ENCODE data around the gene AOC1. TPM values are rescaled to one million over a fixed set of nuclear protein-coding genes. Genes with fewer than 3 reads are reported as not detected.

The AOC1 gene
- total and polyA plus RNA-seq, 4 donors, result 0.20 to 0.78 (median 0.27) TPM; not detected in 1

DNA sequence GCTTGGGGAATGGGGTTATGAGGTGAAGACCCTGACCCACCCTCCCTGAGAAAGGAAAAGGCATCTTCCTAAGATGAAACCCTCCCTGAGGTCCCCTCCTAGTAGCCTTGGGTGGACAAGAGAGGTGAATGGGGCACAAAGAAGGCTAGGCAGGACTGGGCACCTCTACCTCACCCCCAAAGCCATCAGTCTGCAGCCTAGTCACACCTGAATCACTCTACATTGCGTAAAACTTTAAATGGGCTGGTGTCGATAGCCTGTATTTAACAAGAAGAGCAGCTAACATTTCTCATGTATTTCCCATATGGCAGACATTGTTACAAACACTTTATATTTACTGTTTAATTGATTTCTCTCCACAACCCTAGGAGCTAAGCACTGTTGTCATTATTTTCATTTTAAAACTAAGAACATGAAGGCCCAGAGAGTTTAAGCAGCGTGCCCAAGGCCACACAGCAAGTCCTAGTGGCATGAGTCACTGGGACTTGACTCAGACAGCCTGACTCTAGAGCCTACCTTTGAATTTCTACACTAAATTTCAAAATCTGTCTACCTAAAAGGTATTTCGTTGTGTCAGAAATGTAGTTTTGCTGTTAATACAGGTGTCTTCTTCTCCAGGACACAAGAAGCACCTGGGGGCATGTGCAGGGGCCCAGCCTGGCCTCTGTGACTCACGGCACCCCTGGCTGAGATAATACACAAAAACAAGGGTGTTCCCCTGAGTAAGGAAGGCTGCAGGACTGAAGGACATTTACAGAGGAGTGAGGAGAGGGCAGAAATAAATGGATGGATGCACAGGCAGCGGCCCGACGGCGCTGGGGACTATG is 3.4 kb downstream of the AOC1 start:
- WGBS (ENCODE audit: insufficient coverage), result 90% methylated on average over 8 of the region's 9 CpGs
- Histone ChIP-seq H3K27ac (ENCODE audit: low read depth, low read length) (no peak overlapping the region), H3K4me1 (ENCODE audit: control insufficient read depth, insufficient read depth, low read length) (peaks cover 11% of the 10 kb centered on the region), H3K4me3 (ENCODE audit: low read depth, low read length) (no peak overlapping the region), H3K36me3 (ENCODE audit: control insufficient read depth, insufficient read depth, low read length) (peaks cover 4% of the 10 kb centered on the region), H3K9me3 (ENCODE audit: control insufficient read depth, insufficient read depth, low read length) (no peaks in the 10 kb centered on the region), H3K27me3 (ENCODE audit: control insufficient read depth, insufficient read depth, low read length) (no peaks in the 10 kb centered on the region)
- DNase-seq (ENCODE audit: low read depth in 4 of 6, low spot score in 6 of 6), result no peak

DNA sequence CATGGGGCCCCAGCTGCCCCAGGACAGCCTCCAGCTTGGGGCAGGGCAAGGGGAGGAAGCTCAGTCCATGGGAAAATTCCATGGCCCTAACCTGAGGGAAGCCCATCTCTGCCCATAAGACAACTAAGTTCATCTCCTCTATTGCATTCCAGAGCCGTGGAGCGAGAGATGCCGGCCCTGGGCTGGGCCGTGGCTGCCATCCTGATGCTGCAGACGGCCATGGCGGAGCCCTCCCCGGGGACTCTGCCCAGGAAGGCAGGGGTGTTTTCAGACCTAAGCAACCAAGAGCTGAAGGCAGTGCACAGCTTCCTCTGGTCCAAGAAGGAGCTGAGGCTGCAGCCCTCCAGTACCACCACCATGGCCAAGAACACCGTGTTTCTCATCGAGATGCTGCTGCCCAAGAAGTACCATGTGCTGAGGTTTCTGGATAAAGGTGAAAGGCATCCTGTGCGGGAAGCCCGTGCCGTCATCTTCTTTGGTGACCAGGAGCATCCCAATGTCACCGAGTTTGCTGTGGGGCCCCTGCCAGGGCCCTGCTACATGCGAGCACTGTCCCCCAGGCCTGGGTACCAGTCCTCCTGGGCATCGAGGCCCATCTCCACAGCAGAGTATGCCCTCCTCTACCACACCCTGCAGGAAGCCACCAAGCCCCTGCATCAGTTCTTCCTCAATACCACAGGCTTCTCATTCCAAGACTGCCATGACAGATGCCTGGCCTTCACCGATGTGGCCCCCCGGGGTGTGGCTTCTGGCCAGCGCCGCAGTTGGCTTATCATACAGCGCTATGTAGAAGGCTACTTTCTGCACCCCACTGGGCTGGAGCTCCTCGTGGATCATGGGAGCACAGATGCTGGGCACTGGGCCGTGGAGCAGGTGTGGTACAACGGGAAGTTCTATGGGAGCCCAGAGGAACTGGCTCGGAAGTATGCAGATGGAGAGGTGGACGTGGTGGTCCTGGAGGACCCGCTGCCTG is 4.3 kb downstream of the AOC1 start:
- DNase-seq (ENCODE audit: low read depth in 4 of 6, low spot score in 6 of 6), result no peak
- no peak overlapping the region for H3K27ac ChIP-seq (ENCODE audit: low read depth, low read length)
- peaks cover 11% of the 10 kb centered on the region for H3K4me1 ChIP-seq (ENCODE audit: control insufficient read depth, insufficient read depth, low read length)
- H3K27me3 ChIP-seq (ENCODE audit: control insufficient read depth, insufficient read depth, low read length), result no peaks in the 10 kb centered on the region
- H3K4me3 ChIP-seq (ENCODE audit: low read depth, low read length), result no peak overlapping the region
- 88% methylated on average over 26 of the region's 26 CpGs for WGBS (ENCODE audit: insufficient coverage)
- no peaks in the 10 kb centered on the region for H3K9me3 ChIP-seq (ENCODE audit: control insufficient read depth, insufficient read depth, low read length)
- peaks cover 4% of the 10 kb centered on the region for H3K36me3 ChIP-seq (ENCODE audit: control insufficient read depth, insufficient read depth, low read length)

DNA sequence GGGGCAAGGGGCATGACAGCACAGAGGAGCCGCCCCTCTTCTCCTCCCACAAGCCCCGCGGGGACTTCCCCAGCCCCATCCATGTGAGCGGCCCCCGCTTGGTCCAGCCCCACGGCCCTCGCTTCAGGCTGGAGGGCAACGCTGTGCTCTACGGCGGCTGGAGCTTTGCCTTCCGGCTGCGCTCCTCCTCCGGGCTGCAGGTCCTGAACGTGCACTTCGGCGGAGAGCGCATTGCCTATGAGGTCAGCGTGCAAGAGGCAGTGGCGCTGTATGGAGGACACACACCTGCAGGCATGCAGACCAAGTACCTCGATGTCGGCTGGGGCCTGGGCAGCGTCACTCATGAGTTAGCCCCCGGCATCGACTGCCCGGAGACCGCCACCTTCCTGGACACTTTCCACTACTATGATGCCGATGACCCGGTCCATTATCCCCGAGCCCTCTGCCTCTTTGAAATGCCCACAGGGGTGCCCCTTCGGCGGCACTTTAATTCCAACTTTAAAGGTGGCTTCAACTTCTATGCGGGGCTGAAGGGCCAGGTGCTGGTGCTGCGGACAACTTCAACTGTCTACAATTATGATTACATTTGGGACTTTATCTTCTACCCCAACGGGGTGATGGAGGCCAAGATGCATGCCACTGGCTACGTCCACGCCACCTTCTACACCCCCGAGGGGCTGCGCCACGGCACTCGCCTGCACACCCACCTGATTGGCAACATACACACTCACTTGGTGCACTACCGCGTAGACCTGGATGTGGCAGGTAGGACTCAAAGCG is 5.1 kb downstream of the AOC1 start:
- no peak for DNase-seq (ENCODE audit: low read depth in 4 of 6, low spot score in 6 of 6)
- Histone ChIP-seq H3K27me3 (ENCODE audit: control insufficient read depth, insufficient read depth, low read length) (no peaks in the 10 kb centered on the region), H3K27ac (ENCODE audit: low read depth, low read length) (no peak overlapping the region), H3K9me3 (ENCODE audit: control insufficient read depth, insufficient read depth, low read length) (no peaks in the 10 kb centered on the region), H3K4me1 (ENCODE audit: control insufficient read depth, insufficient read depth, low read length) (peaks cover 11% of the 10 kb centered on the region), H3K36me3 (ENCODE audit: control insufficient read depth, insufficient read depth, low read length) (peaks cover 4% of the 10 kb centered on the region), H3K4me3 (ENCODE audit: low read depth, low read length) (no peak overlapping the region)
- WGBS (ENCODE audit: insufficient coverage), result 96% methylated on average over 34 of the region's 43 CpGs

DNA sequence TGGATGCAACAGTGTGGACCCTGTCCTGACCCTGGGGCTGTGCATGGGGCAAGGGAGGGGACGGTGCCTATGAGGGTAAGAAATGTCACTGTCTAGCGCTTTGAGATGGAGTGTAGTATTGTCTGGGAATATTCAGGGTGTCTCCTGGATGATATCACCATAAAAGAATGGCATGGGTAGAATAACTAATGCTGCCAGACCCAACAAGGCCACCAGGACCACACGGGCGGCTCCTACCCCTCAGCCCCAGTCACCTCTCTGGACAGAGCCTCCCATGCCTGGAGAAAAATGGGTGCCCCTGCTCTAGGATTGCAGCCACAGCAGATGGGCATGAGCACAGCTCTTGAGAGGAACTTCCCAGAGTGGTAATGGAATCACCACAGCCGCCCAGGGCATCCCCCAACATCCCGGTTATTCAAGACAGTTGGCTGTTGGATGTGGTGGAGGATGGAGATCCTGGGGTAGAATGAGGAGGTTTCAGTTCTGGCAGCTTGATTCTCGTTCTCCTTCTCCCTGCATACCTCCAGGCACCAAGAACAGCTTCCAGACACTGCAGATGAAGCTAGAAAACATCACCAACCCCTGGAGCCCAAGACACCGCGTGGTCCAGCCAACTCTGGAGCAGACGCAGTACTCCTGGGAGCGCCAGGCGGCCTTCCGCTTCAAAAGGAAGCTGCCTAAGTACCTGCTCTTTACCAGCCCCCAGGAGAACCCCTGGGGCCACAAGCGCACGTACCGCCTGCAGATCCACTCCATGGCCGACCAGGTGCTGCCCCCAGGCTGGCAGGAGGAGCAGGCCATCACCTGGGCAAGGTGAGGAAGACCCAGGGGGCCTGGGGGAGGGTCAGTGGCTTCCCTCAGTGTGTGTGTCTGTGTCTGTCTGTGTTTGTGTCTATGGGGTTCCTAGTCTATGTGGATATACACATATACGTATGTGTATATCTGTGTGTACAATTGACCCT is 6.2 kb downstream of the AOC1 start:
- H3K9me3 ChIP-seq (ENCODE audit: control insufficient read depth, insufficient read depth, low read length), result no peaks in the 10 kb centered on the region
- 89% methylated on average over 13 of the region's 18 CpGs for WGBS (ENCODE audit: insufficient coverage)
- no peak overlapping the region for H3K4me3 ChIP-seq (ENCODE audit: low read depth, low read length)

DNA sequence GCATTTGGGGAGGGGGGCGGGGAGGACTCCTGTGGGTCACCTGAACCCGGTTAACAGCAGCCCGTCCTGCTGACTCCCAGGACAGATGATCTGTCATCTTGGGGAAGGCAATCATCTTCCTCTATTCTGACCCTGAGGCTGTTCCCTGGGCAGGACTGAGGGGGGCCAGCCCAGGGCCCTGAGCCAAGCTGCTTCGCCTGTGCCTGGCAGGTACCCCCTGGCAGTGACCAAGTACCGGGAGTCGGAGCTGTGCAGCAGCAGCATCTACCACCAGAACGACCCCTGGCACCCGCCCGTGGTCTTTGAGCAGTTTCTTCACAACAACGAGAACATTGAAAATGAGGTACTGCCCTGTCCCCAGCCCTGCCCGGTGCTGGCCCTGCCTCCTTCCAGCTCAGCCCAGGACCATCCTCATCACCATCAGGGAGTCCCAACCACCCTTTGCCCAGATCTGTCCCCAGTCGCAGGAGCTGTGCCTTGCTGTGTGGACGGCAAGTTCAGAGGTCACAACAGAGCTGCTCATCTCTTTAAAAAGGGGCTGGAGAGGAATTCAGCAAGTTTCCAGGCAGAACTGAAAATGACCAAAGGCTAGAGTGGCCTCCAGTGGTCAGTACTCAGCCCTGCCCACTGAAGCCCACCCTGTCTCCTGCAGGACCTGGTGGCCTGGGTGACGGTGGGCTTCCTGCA is 8.1 kb downstream of the AOC1 start:
- no peak overlapping the region for H3K27ac ChIP-seq (ENCODE audit: low read depth, low read length)
- H3K27me3 ChIP-seq (ENCODE audit: control insufficient read depth, insufficient read depth, low read length), result no peaks in the 10 kb centered on the region
- H3K4me3 ChIP-seq (ENCODE audit: low read depth, low read length), result no peak overlapping the region
- H3K4me1 ChIP-seq (ENCODE audit: control insufficient read depth, insufficient read depth, low read length), result peaks cover 5% of the 10 kb centered on the region
- no peaks in the 10 kb centered on the region for H3K9me3 ChIP-seq (ENCODE audit: control insufficient read depth, insufficient read depth, low read length)
- WGBS (ENCODE audit: insufficient coverage), result 68% methylated on average over 14 of the region's 14 CpGs
- DNase-seq (ENCODE audit: low read depth in 4 of 6, low spot score in 6 of 6), result no peak
- peaks cover 4% of the 10 kb centered on the region for H3K36me3 ChIP-seq (ENCODE audit: control insufficient read depth, insufficient read depth, low read length)

More for the DNA sequence above, 6.2 kb downstream of the AOC1 start:
- no peak for DNase-seq (ENCODE audit: low read depth in 4 of 6, low spot score in 6 of 6)
- Histone ChIP-seq H3K4me1 (ENCODE audit: control insufficient read depth, insufficient read depth, low read length) (peaks cover 11% of the 10 kb centered on the region), H3K36me3 (ENCODE audit: control insufficient read depth, insufficient read depth, low read length) (peaks cover 4% of the 10 kb centered on the region), H3K27ac (ENCODE audit: low read depth, low read length) (no peak overlapping the region), H3K27me3 (ENCODE audit: control insufficient read depth, insufficient read depth, low read length) (no peaks in the 10 kb centered on the region)

DNA sequence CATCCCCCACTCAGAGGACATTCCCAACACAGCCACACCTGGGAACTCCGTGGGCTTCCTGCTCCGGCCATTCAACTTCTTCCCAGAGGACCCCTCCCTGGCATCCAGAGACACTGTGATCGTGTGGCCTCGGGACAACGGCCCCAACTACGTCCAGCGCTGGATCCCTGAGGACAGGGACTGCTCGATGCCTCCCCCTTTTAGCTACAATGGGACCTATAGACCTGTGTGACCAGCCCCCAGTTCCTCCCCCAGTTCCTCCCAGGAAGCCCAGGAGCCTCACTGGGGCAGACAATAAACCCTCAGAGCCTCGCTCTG is 8.6 kb downstream of the AOC1 start:
- WGBS (ENCODE audit: insufficient coverage), result 86% methylated on average over 9 of the region's 9 CpGs
- H3K9me3 ChIP-seq (ENCODE audit: control insufficient read depth, insufficient read depth, low read length), result no peaks in the 10 kb centered on the region
- DNase-seq (ENCODE audit: low read depth in 4 of 6, low spot score in 6 of 6), result no peak

DNA sequence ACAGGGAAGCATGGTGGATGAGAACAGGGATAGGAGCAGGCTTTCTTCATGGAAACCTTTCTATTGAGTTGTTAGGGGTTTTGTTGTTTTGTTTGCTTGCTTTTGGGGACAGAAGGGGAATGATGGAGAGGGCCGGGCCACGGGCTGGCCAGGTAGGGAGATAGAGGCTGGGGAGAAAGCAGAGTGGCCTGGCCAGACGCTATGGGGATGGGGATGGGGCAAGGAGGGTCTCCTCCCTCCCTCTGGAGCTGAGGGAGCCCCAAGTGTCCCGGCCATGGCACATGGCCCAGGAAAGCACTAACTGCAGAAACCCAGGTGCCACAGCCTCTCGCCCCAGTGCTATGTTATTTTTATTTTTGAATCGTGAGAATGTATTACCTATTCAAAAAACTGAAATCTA is 10.0 kb downstream of the AOC1 start:
- H3K27ac ChIP-seq (ENCODE audit: low read depth, low read length), result no peak overlapping the region
- H3K27me3 ChIP-seq (ENCODE audit: control insufficient read depth, insufficient read depth, low read length), result no peaks in the 10 kb centered on the region
- peaks cover under 1% of the 10 kb centered on the region for H3K36me3 ChIP-seq (ENCODE audit: control insufficient read depth, insufficient read depth, low read length)
- H3K4me3 ChIP-seq (ENCODE audit: low read depth, low read length), result no peak overlapping the region
- no peak for DNase-seq (ENCODE audit: low read depth in 4 of 6, low spot score in 6 of 6)
- H3K4me1 ChIP-seq (ENCODE audit: control insufficient read depth, insufficient read depth, low read length), result peaks cover 5% of the 10 kb centered on the region
- WGBS (ENCODE audit: insufficient coverage), result 79% methylated on average over 3 of the region's 6 CpGs
- no peaks in the 10 kb centered on the region for H3K9me3 ChIP-seq (ENCODE audit: control insufficient read depth, insufficient read depth, low read length)

More for the DNA sequence above, 8.6 kb downstream of the AOC1 start:
- no peaks in the 10 kb centered on the region for H3K27me3 ChIP-seq (ENCODE audit: control insufficient read depth, insufficient read depth, low read length)
- H3K27ac ChIP-seq (ENCODE audit: low read depth, low read length), result no peak overlapping the region
- peaks cover 4% of the 10 kb centered on the region for H3K36me3 ChIP-seq (ENCODE audit: control insufficient read depth, insufficient read depth, low read length)
- H3K4me1 ChIP-seq (ENCODE audit: control insufficient read depth, insufficient read depth, low read length), result peaks cover 5% of the 10 kb centered on the region
- no peak overlapping the region for H3K4me3 ChIP-seq (ENCODE audit: low read depth, low read length)

DNA sequence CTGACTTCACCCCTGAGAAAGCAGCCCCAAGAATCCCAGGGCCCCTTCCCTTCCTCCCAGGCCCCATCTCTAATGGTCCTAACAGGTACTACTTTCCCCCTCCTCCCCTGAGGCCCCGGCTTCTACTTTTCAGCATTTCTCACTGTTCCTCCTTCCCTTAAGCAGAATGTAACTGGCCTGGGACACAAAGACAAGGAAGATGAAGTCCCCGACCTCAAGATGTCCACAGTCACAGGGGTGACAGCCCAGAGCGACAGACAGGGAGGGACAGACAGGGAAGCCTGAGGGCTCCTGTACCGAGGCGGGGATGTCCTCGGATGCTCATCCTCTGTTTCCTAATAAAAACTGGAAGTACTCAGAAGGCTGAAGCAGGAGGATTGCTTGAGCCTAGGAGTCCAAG is 11.6 kb downstream of the AOC1 start:
- Histone ChIP-seq H3K4me3 (ENCODE audit: low read depth, low read length) (no peak overlapping the region), H3K4me1 (ENCODE audit: control insufficient read depth, insufficient read depth, low read length) (peaks cover 5% of the 10 kb centered on the region), H3K36me3 (ENCODE audit: control insufficient read depth, insufficient read depth, low read length) (no peaks in the 10 kb centered on the region), H3K27me3 (ENCODE audit: control insufficient read depth, insufficient read depth, low read length) (no peaks in the 10 kb centered on the region), H3K9me3 (ENCODE audit: control insufficient read depth, insufficient read depth, low read length) (no peaks in the 10 kb centered on the region), H3K27ac (ENCODE audit: low read depth, low read length) (no peak overlapping the region)
- WGBS (ENCODE audit: insufficient coverage), result 94% methylated on average over 6 of the region's 6 CpGs
- no peak for DNase-seq (ENCODE audit: low read depth in 4 of 6, low spot score in 6 of 6)

Data from spinal cord (tissue), 10 donors.